OCI-LY1 (cell line): ENCODE measurements around the gene NLRP5.
"Not testable (repeated sequence)": the region's sequence is repeated elsewhere in the genome, so short reads cannot be mapped to it uniquely, and the experiment has no call there.

Experiments used
- CTCF ChIP-seq: fragments of 200-600 bp; sonication (generic), shearing (Covaris generic); IDR thresholded peaks from 2 replicates; pipeline ENCODE4 v1.5.1; 2017; ENCODE audit warnings: mild to moderate bottlenecking, antibody characterized with exemption, low read length, moderate library complexity, mixed read lengths
- EZH2 ChIP-seq: fragments of 200-600 bp; sonication (generic), shearing (Covaris generic); IDR thresholded peaks from 2 replicates; pipeline ENCODE4 v1.8.0; 2017; ENCODE audit warnings: borderline replicate concordance, mixed run types, mild to moderate bottlenecking, antibody characterized with exemption, low read length, moderate library complexity, mixed read lengths

GRCh38 chr19:55950566-55950965, 36.0 kb upstream of the NLRP5 start:
- not testable (repeated sequence) for TF ChIP-seq CTCF, EZH2
